HG02623 (cell line): ENCODE measurements around the gene SLC44A1.

Source experiments
- ATAC-seq: cut with Tn5 transposase; IDR thresholded peaks from one replicate; pipeline ENCODE4 v1.9.1; 2021; ENCODE audit warnings: moderate library complexity; ENCODE audit not compliant: unreplicated experiment

Gene SLC44A1

GRCh38 chr9:105449081-105449480 lies 204.6 kb downstream of the SLC44A1 start:
- no peak for ATAC-seq

- ATAC-seq = no peak
Observed at GRCh38 chr9:105452185-105452584, 207.7 kb downstream of the SLC44A1 start.

GRCh38 chr9:105455836-105456475 lies 211.5 kb downstream of the SLC44A1 start:
- ATAC-seq = no peak

GRCh38 chr9:105457560-105458294 lies 213.3 kb downstream of the SLC44A1 start:
- ATAC-seq = no peak

GRCh38 chr9:105458404-105458803 lies 214.0 kb downstream of the SLC44A1 start:
- ATAC-seq = no peak

- no peak for ATAC-seq
Observed at GRCh38 chr9:105459336-105459735, 214.9 kb downstream of the SLC44A1 start.

- no peak for ATAC-seq
Observed at GRCh38 chr9:105466898-105467455, 222.5 kb downstream of the SLC44A1 start.

GRCh38 chr9:105468875-105469274 lies 224.4 kb downstream of the SLC44A1 start:
- ATAC-seq = no peak

- no peak for ATAC-seq
Observed at GRCh38 chr9:105473221-105473620, 228.8 kb downstream of the SLC44A1 start.

- no peak for ATAC-seq
Observed at GRCh38 chr9:105475302-105475701, 230.9 kb downstream of the SLC44A1 start.

GRCh38 chr9:105479846-105480245 lies 235.4 kb downstream of the SLC44A1 start:
- no peak for ATAC-seq

GRCh38 chr9:105483618-105484017 lies 239.2 kb downstream of the SLC44A1 start:
- peak; percentile 50 for ATAC-seq

GRCh38 chr9:105484226-105484625 lies 239.8 kb downstream of the SLC44A1 start:
- no peak for ATAC-seq

- no peak for ATAC-seq
Observed at GRCh38 chr9:105485131-105485530, 240.7 kb downstream of the SLC44A1 start.
